Measurements from ENCODE around the gene RNF208.
A peak's percentile ranks its signal among the peaks of the same experiment; 100 is the strongest.
"Not testable (repeated sequence)": the region's sequence is repeated elsewhere in the genome, so short reads cannot be mapped to it uniquely, and the experiment has no call there.

The RNF208 gene

DNA sequence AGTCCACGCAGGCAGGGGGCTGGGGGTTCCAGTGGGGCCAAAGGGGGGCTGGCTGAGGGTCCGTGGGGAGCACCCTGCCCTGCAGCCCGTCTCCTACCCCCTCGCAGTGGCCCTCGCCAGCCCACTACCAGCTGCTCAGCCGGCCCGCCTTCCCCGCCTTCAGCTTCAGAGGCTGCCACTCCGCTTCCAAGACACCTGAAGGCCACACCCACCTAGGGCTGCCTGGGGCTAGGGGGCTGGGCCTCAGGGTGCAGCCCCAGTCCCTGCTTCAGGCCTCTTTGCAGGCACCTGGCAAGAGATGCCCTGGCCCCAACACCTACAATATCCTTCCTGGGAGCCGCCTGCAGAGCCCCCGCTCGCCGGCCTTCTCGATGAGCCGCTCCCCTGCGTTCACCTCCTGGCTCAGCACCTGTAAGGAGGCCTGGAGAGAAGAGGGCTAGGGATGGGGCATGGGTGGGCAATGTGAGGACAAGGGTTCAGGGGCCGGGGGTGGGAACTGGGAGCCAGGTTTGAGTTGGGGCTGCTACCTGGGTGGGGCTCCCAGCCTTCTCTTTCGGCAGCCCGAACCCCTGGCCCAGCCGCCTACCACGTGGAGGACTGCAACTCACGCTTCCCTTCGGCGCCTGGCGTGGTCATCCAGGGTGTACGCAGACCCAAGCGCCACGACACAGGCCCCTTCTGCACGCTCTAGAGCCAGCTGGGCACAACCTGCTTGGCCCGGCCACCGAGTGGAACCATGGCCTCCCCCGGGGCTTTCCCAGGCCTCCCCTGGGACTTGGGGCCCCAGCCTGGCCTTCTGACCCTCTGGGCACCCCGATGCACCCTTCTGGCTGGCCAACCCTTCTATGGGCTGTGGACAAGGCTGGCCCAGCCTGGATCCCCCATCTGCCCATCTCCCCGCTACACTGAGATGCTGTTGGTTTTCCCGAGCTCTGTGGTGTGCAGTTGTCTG is 30.8 kb upstream of the RNF208 start:
- DNase-seq: no peak

DNA sequence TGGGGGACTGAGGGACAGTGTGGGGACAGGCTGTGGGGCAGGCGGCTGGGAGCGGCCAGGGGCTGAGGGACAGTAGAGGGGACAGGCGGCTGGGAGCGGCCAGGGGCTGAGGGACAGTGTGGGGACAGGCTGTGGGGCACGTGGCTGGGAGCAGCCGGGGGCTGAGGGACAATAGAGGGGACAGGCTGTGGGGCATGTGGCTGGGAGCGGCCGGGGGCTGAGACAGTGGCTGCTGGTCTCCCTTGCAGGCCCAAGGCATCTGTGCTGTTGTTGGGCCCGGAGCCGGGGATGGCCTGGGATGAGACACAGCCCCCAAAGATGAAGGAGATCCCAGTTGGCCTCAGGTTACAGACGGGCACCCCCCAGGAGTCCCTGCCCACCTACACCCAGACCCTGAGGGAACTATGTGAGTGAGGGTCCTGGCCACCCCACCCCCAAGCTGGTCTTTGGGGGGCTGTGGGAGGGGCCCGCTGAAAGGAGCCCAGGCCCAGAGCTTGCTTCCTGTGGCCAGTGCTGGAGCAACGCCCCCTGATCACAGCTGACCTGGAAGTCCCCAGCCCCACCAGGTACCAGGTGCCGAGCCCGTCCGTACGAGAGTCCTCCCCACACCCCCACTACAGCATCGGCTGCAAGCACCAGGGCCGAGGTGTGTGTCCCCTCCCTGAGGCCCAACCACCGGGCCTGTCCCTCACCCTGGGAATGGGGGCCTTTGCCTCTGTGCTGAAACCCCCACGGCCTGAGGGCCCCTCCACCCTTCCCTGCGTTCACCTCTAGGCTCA is 29.6 kb upstream of the RNF208 start:
- DNase-seq: no peak

DNA sequence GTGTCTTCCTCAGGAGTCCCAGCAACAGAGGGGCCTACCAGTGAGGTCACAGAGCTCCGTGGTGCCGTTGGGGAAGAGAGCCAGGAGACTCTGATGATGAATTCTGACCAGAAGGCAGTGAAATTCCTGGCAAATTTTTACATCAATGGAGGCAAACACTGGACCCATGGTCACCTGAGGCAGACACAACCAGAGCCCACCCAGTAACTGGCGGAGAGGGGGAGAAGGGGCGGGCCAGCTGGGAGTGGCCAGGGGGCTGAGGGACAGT is 29.1 kb upstream of the RNF208 start, which contains the start of gene STPG3:
Gene STPG3, plus strand, starts transcription at position 93 of the 268 bp plus-strand sequence. Its CDS starts 1 bp downstream, at position 94.
- DNase-seq: no peak

DNA sequence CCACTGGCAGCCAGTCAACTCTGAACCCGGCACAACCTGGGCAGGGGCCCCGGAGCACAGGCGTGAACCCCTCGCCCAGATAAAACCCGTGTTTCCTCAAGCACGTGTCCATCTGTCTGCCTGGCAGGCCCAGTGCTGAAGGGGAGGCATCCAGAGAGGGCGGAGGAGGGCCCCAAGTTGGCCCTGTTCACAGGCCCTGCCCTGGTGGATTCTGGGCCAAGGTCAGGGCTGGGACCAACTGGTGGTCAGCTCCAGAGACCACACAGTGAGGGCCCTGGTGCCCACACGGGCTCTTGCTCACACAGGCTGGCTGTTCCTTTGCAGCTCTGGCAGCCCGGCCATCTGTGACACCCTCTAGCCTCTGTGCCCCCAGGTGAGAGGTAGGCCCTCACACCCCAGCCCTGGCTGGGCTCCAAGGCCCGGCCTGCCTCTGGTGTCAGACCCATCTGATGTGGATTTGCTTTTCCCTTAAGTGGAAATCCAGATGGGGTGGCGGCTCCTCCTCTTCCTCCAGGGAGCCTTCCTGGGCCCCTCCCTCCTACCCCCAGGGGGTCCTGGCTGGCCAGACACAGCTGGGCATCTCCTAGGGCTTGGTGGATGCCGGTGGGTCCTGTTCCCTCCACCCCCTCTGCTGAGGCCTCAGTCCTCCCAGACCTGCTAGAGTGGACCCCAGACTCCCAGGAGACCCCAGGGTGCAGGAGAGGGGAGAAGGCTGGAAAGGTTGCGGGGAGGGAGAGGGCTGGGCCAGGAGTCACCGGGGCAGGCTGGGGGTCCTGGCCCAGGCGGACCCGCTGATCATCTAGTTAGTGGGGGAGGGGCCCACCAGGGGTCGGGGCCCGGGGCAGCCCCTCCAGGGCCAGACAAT is 28.5 kb upstream of the RNF208 start:
- no peak for DNase-seq

DNA sequence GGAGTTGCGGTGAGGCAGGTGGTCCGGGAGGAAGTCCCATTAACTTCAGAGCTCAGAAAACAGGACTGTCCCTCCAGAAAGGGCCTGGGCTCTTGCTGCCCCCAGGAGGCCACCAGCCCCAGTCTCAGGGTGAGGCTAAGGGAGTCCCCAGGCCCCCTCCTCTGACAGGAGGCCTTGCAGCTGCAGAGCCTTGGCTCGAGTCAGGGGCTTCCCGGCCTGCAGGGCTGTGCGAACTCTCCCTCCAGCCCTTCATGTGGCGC is 25.8 kb upstream of the RNF208 start:
- DNase-seq: no peak

DNA sequence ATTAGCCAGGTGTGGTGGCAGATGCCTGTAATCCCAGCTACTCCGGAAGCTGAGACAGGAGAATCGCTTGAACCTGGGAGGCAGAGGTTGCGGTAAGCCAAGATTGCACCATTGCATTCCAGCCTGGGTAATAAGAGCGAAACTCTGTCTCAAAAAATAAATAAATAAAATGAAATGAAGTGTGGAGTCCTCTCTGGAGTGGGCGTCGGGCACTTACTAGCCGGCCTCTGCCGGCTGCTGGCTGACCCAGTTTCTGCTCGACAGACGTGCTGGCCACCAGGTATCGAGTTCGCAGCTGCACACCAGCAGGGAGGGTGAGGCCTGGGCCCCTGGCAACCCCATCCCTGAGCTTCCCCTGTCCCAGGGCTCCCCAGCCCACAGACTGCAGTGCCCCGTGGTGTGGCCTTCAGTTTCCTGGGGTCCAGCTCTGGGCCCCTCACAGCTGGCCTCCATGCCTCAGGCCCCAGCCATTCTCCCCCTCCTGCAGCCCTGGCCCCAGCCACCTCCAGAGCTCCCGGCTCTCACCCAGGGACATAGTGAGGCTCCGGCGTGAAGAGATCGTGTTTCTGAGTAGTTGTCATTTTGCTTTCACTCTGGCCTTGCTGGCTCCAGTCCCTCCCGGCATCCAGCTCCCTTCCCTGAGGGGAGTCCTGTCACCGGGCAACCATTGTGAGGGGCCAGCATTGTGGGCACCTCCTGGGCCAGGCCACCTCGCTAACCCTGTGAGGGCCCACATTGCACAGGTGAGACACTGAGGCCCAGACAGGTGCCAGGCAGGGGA is 25.3 kb upstream of the RNF208 start:
- no peak for DNase-seq

DNA sequence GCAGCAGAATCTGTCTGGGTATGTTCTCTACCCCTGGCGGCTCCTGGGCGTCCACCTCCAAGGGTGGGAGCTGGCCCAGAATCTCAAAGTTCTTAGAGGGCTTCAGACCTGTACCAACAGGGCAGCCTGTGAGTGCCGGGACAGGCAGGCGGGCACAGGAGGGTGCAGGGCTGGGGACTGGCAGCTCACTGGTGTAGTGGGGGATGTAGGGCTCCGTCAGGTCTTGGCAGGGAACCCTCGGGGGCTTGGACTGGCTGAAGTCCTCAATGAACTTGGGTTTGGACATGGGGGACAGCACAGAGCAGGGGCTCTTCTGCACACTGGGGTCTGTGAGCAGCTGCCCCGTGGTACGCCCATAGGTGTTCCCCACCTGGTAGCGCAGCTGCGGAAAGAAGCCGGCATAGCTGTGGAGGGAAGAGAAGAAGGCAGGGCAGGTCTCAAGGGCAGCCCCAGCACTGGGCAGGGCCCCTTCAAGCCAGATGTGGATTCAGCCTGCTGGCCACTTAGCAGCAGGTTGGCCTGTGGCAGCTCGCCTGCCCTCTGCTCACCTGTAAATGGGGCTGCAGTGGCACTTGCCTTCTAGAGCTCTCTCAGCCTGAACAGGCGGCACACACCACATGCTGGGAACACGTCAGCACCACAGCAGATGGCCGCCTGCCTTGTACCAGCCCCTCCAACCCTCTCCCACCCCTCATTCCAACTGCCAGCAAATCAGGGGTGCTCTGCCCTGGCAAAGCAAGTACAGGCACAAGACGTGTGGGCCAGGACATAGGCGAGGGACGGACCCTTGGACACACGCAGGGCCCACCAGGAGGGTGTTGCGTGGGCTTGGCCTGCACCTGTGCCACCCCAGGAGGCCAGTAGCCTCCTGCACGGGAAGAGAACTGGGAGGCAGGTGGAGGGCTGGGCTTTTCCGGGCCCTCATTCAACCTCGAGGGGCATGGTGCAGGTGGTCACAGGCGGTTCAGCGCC is 23.7 kb upstream of the RNF208 start:
- DNase-seq: no peak

DNA sequence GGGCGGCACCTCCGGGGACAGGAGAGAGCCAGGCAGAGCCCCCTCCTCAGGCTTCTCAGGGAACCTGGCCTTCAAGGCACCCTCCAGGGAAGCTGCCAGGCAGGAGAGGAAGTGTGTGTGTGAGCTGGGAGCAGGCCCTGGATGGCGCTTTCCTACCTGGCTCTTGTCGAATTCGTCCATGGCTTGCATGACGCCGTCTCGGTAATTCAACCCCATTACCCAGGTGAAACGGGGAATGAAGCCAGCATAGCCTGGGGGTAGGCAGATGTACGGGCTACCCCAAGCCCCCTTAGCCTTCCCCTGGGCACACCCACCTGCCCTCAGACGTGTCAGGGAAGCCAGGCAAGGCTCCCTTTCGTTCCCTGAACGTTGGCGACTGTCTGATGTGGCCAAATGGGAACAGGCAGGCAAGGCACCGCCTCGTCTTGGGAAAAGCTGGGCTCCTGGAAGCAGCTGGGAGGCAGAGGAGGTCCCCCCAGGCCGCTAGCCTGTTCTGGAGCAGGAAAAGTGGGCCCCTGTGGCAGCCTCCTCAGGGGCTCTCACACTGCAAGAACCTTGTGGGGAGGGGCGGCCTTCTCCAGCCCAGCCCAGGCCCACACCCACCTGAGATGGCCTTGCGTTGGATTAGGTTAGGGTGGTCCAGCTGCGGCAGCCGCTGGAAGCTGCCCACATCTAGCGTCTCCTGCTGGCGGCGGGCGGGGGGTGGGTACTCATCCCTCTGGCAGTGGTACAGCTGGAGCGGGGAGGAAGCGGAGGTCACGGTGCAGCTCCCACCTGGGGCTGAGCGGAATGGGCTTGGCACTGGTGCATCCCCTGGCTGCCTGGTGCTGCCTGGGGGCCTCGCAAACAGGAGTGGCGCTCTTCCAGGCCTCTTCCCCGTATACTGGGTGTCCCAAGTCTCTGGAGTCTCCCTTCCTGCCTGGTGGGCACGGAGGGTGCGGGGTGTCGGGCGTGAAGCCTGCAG is 22.7 kb upstream of the RNF208 start:
- no peak for DNase-seq

DNA sequence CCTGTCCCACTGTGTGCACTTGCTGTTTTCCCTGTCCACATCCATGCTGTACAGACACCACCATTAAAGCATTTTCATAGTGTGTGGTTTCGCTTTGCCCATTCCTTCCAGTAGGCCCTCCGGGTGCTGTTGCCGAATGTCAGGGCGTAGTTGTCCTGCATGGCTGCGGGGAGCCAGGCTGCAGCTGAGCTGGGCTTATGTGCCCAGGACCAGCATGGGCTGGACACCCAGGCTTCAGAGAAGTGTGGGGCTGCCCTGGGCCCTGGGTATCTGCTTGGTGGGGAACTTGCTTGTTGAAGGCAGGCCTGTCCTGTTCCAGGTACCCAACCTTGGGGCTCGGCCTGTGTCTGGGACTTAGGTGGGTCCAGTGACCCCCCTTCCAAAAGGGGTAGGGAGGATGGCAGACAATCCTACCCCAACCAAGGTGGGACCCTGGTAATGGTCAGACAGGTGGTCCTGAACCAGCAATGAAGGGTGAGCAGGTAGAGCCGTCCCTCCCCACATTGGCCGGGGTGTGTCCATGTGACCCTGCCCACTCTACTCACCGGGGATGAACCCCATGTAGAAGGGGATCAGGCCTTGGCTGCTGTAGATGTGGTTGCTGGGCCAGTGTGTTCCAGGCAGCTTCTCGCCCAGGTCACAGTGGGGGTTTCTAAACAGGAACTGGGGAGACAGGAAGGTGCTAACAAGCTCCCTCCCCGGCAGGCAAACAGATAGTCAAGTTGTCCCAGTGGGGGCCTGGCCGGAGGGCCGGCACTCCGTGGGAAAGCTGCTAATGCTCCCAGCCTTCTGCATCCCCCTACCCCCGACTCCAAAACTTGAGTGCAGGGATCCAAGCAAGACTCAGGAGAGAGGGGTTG is 21.8 kb upstream of the RNF208 start:
- DNase-seq: no peak

DNA sequence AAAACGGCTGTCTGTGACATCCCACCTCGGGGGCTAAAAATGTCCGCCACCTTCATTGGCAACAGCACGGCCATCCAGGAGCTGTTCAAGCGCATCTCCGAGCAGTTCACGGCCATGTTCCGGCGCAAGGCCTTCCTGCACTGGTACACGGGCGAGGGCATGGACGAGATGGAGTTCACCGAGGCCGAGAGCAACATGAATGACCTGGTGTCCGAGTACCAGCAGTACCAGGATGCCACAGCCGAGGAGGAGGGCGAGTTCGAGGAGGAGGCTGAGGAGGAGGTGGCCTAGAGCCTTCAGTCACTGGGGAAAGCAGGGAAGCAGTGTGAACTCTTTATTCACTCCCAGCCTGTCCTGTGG is 21.2 kb upstream of the RNF208 start:
- not testable (repeated sequence) for DNase-seq

DNA sequence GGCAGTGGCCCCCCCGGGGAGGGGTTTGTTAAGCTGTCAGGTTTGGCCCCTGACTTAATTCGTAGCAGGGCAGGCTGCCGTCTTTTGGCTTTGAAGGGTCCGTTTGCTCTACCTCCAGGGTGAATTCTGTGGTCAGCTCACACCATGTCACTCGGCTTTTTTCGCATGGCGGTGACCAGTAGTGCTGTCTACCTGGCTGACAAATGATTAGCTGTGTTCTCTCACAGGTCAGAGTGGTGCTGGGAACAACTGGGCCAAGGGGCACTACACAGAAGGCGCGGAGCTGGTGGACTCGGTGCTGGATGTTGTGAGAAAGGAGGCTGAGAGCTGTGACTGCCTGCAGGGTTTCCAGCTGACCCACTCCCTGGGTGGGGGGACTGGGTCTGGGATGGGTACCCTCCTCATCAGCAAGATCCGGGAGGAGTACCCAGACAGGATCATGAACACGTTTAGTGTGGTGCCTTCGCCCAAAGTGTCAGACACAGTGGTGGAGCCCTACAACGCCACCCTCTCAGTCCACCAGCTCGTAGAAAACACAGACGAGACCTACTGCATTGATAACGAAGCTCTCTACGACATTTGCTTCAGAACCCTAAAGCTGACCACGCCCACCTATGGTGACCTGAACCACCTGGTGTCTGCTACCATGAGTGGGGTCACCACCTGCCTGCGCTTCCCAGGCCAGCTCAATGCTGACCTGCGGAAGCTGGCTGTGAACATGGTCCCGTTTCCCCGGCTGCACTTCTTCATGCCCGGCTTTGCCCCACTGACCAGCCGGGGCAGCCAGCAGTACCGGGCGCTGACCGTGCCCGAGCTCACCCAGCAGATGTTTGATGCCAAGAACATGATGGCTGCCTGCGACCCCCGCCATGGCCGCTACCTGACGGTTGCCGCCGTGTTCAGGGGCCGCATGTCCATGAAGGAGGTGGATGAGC is 20.5 kb upstream of the RNF208 start:
- no peak for DNase-seq

DNA sequence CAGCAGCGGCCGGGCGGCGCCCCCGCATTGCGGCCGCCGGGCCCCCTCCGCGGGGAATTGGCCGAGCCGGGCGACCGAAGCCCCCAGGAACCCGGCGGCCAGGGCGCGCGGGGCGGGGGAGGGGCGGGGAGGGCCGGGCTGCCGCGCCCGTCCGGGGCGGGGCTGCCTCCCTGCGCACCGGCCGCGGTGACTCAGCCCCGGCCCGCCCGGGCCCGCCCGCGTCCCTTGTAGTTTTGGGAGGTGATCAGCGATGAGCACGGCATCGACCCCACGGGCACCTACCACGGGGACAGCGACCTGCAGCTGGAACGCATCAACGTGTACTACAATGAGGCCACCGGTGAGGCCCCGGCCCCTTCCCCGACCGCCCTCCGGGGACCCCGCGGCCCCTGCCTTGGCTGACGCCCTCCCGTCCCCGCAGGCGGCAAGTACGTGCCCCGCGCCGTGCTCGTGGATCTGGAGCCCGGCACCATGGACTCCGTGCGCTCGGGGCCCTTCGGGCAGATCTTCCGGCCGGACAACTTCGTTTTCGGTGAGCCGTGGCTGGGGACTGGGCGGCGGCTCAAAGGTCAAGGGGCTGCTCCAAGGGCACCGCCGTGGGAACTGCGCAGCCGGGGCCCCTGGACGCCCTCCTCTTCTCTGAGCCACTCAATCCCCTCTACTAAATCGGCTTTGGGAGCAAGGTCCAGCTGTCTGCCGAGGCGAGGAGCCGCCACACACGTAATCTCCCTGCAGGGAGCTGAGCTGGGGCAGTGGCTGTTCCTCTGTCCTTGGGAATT is 19.6 kb upstream of the RNF208 start:
- peak; percentile 62 for DNase-seq

DNA sequence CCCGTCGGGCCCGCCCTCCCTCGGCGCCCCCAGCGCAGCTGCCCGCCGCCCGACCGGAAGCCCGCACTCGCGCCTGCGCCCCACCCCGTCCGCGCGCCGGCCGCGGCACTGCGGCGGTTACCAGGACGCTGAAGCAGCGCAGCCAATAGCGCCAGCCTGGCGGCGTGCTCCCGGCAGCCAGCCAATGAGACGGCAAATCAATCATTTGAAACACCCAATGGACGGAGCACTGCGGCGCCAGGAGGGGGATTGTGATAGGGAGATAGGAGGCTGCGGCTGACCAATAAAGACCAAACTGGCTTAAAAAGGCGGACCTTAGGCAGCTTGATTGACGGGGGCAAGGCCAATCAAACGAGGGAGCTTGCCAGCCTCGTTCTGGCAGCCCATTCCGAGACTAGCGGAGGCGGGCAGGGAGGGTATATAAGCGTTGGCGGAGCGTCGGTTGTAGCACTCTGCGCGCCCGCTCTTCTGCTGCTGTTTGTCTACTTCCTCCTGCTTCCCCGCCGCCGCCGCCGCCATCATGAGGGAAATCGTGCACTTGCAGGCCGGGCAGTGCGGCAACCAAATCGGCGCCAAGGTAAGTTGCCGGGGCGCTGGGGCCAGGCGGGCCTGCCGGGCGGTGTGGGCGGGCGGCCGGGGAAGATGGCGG is 18.9 kb upstream of the RNF208 start, which contains the start of gene TUBB4B:
Gene TUBB4B, plus strand, starts transcription at position 447 of the 649 bp plus-strand sequence. Its CDS starts 74 bp downstream, at position 521.
- peak; percentile 99 for DNase-seq

DNA sequence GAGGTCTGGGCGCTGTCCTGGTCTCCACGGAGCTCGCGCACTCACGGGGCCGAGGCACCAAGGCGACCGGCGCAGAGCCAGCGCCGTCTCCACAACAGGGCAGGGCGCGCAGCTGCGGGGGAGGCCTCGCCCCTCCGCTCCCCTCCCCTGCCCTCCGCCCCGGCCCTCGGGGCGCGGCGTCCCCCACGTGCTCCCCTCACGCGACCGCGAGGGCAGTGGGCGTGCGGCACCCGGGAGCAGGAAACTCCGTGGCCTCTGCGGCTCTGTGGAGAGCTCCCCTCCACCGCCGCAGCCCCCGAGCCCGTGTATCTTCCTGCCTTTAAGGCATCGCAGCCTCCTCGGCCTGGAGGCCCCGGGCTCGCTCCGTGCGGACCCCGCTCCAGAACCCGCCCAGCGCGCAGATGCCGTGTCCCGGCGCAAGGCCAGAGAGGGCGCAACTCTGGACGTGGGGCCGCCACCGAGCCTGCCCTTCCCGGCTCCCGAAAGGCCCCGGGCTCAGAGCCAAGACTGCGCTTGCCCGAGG is 18.3 kb upstream of the RNF208 start:
- peak; percentile 62 for DNase-seq

DNA sequence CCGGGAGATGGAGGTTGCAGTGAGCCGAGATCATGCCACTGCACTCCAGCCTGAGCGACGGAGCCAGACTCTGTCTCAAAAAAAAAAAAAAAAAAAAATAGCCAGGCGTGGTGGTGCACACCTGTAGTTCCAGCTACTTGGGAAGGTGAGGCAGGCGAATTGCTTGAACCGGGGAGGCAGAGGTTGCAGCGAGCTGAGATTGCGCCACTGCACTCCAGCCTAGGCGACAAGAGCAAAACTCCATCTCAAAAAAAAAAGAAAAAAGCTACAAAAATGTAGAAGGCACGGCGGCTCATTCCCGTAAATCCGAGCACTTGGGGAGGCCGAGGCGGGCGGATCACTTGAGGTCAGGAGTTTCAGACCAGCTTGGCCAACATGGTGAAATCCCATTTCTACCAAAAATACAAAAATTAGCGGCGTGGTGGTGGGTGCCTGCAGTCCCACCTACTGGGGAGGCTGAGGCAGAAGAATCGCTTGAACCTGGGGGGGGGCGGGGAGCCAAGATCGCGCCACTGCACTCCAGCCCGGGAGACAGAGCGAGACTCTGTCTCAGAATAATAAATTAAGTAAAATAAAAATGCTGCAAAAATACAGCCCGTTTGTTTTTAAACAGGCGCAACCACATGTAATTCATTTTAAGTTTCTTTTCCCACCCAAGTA is 17.6 kb upstream of the RNF208 start:
- not testable (repeated sequence) for DNase-seq

All from stimulated activated CD4-positive, alpha-beta T cell treated with anti-CD3 and anti-CD28 coated beads, Interleukin-1b, Interleukin-23, amount 100 ng/mL, for 48 hours (primary cell).